ENCODE measurements around the gene MELTF.

Gene MELTF

DNA sequence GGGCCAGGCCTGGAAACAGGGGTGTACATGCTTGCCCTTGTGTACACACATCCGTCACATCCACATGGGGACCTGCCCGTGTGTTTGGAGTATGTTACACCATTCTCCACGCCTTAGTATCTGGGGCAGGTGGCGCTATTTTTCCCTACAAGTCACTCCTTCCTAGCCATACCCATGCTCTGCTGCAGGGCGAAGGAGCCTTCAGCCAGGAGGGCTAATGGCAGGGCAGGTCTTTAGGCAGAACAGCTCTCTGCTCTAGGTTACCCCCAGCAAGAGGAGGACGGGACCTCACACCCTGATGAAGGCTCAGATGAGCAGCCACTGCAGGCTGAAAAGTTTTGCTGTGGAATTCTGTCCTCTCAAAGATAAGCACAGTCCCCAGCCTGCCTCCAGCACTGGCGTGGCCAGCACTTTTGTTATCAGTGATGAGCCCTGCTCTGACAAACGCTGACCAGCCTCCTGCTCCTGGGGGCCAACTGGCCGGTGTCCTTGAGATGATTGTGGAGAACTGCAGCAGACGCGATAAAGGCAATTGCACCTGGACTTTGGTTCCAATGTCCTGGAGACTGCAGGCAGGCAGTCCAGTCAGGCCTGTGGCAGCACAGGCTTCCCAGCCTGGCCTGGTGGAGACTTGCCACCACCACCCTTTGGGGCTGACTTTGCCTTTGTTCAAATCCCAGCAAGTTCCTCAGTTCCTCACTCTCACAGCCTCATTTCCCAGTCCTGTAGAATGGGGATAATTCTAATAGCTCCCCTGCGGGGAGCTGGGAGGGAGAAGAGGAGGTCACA lies 41.2 kb downstream of the MELTF start:
- Histone ChIP-seq H3K9me3 (no peaks in the 10 kb centered on the region), H3K4me3 (no peak overlapping the region), H3K36me3 (replicated peaks) (no peaks in the 10 kb centered on the region), H3K4me1 (no peaks in the 10 kb centered on the region), H3K27me3 (ENCODE audit: low read depth) (no peaks in the 10 kb centered on the region)
- peak in 1 of 2 experiments; percentile 52 for DNase-seq (ENCODE audit: low spot score in 2 of 2)
- in situ Hi-C loops (cut with MboI; ENCODE audit: low sequenced_read_pairs), result no loop called here

DNA sequence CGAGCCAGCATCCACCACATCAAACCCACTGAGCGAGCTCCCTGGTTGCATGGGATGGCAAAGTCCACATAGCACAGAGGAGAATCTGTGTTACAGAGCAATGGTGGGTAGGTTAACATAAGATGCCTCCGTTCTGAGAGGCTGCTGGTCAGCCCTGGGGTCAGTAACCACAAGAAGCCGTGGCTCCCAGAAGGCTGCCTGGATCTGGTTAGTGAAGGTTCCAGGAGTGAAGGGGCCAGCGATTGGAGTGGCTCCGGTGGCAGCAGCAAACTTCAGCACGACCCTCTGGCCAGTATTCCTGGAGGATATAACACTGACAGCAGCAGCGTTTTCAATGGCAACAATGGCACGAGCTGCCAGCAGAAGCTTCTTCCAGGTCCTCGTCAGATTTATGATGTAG lies 42.6 kb downstream of the MELTF start:
- H3K4me1 ChIP-seq, result no peaks in the 10 kb centered on the region
- DNase-seq (ENCODE audit: low spot score in 2 of 2), result peak in 1 of 2 experiments; percentile 4
- no peaks in the 10 kb centered on the region for H3K27me3 ChIP-seq (ENCODE audit: low read depth)
- no peaks in the 10 kb centered on the region for H3K36me3 ChIP-seq (replicated peaks)
- in situ Hi-C loops (cut with MboI; ENCODE audit: low sequenced_read_pairs), result no loop called here
- no peak overlapping the region for H3K4me3 ChIP-seq
- H3K9me3 ChIP-seq, result no peaks in the 10 kb centered on the region

DNA sequence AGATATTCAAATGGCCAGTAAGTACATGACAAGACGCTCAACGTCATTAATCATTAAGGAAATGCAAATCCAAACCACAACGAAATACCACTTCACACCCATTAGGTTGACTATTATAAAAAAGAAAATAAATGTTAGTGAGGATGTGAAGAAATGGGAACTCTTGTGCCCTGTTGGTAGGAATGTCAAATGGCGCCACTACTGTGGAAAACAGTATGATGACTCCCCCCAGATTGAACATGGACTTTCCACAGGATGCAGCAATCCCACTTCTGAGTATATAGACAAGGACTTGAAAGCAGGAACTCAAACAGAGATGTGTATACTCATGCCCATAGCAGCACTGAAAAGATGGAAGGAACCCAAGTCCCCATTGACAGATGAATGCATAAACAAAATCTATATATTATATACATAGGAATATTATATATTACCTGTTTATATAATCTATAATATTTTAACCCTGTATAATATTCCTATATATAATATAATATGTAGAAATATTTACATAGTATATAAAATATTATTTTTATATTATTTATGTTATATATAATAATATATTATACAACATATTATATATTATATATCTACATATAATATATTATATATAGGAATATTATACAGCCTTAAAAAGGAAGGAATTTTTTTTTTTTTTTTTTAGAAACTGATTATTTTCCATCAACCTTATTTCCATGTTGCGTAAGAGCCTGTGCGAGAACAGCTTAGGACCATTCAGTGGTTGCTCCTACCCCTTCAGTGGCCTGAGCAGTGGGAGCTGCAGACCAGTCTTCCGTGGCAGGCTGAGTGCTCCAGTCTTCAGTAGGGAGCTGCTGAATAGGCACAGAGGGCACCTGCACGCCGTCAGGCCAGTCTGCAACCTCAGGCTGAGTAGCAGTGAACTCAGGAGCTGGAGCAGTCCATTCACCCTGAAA lies 43.4 kb downstream of the MELTF start:
- Histone ChIP-seq H3K27me3 (ENCODE audit: low read depth) (no peaks in the 10 kb centered on the region), H3K9me3 (no peaks in the 10 kb centered on the region), H3K36me3 (replicated peaks) (no peaks in the 10 kb centered on the region), H3K4me1 (no peaks in the 10 kb centered on the region), H3K4me3 (no peak overlapping the region)
- in situ Hi-C loops (cut with MboI; ENCODE audit: low sequenced_read_pairs), result no loop called here
- DNase-seq (ENCODE audit: low spot score in 2 of 2), result no peak

DNA sequence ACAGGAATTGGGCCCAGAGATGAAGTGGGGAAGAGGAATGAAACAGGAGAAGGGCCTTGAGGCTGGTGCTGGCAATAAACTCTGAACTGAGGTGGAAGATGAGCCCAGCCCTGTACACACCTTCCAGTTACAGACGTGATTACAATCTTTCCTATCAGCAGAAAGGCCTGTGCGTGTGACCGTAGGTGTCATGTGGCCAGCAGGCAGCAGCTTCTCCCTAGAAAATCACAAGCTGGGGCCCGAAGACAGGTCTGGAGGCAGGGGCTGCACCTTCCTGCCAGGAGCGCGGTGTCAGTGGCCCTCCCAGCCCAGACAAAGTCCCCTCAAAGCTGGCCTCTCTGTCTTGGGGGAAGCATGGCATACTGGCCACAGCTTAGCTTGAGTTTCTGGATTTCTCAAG lies 44.3 kb downstream of the MELTF start:
- H3K4me3 ChIP-seq, result no peak overlapping the region
- in situ Hi-C loops (cut with MboI; ENCODE audit: low sequenced_read_pairs), result no loop called here
- no peaks in the 10 kb centered on the region for H3K9me3 ChIP-seq
- no peaks in the 10 kb centered on the region for H3K27me3 ChIP-seq (ENCODE audit: low read depth)
- no peaks in the 10 kb centered on the region for H3K36me3 ChIP-seq (replicated peaks)
- no peaks in the 10 kb centered on the region for H3K4me1 ChIP-seq
- no peak for DNase-seq (ENCODE audit: low spot score in 2 of 2)

DNA sequence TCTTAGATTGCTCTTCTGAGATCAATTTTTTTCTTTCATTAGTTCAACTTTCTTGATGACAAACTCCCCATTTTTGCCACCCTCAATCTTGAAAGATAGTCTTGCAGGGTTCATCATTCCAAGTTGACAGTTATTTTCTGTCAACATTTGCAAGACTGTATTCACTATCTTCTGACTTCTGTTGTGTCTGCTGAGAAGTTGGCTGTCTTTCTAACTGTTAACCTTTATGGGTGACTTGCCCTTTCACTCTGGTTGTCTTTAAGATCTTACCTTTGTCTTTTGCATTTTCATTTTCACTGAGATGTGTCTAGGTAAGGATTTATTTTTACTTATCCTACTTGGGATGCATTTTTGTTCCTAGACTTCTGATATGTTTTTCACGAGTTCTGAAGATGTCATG lies 46.4 kb downstream of the MELTF start:
- in situ Hi-C loops (cut with MboI; ENCODE audit: low sequenced_read_pairs), result no loop called here
- Histone ChIP-seq H3K36me3 (replicated peaks) (no peaks in the 10 kb centered on the region), H3K4me1 (no peaks in the 10 kb centered on the region), H3K27me3 (ENCODE audit: low read depth) (no peaks in the 10 kb centered on the region), H3K4me3 (no peak overlapping the region), H3K9me3 (no peaks in the 10 kb centered on the region)
- no peak for DNase-seq (ENCODE audit: low spot score in 2 of 2)

DNA sequence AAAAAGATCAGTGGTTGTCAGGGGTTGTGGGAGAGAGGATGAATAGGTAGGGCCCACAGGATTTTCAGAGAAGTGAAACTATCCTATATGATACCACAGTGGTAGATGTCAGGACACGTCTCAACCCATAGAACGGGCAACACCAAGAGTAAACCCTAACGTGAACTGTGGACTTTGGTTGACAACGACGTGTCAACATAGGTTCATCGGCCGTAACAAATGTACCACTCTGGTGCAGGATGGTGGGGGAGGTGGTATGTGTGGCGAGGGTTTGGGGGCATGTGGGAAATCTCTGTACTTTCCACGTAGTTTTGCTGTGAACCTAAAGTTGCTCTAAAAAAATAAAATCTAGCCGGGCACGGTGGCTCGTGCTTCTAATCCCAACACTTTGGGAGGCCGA lies 48.0 kb downstream of the MELTF start:
- no peak for DNase-seq (ENCODE audit: low spot score in 2 of 2)
- no peaks in the 10 kb centered on the region for H3K36me3 ChIP-seq (replicated peaks)
- in situ Hi-C loops (cut with MboI; ENCODE audit: low sequenced_read_pairs), result no loop called here
- no peaks in the 10 kb centered on the region for H3K9me3 ChIP-seq
- no peaks in the 10 kb centered on the region for H3K4me1 ChIP-seq
- no peak overlapping the region for H3K4me3 ChIP-seq
- H3K27me3 ChIP-seq (ENCODE audit: low read depth), result no peaks in the 10 kb centered on the region

DNA sequence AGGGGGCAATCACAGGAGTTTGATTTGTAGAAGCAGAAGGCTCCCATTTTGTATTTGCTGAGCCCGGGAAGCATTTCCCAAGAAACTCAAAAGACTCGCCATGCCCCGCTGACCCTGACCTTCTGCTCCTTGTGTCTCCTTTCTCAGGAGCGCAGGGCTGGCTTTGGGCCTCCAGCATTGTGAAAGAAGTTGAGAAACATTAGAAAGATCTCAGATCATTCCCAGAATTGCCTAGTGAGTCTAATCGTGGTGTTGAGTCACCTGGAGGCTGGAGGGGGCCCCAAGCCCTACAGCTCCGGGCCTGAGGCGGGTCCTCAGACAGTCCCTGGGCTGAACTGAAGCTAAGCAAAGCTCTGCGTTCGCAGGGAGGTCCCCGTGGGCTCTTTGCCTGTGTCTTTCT lies 50.1 kb downstream of the MELTF start:
- no peak for DNase-seq (ENCODE audit: low spot score in 2 of 2)
- no peaks in the 10 kb centered on the region for H3K36me3 ChIP-seq (replicated peaks)
- no peaks in the 10 kb centered on the region for H3K4me1 ChIP-seq
- no peak overlapping the region for H3K4me3 ChIP-seq
- H3K9me3 ChIP-seq, result no peaks in the 10 kb centered on the region
- no peaks in the 10 kb centered on the region for H3K27me3 ChIP-seq (ENCODE audit: low read depth)
- in situ Hi-C loops (cut with MboI; ENCODE audit: low sequenced_read_pairs), result no loop called here

DNA sequence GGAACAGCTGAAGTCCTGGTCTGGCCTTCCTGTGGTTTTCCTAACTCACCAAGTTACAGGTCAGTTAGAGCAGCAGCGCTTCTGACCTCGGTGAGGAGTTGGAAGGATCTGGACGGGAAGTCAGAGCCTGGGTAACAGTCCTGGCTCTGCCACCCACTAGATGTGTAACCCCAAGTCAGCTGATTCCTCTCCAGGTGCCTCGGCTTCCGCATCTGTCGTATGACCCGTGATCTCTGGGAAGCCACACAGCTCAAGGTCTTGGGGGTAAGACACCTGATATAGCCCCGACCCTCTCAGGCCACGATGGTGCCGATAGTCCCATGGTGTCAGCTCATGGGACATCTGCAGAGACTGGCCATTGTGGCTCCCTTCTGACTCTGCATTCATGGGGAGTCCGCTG lies 52.7 kb downstream of the MELTF start:
- no peaks in the 10 kb centered on the region for H3K36me3 ChIP-seq (replicated peaks)
- no peaks in the 10 kb centered on the region for H3K4me1 ChIP-seq
- no peak for DNase-seq (ENCODE audit: low spot score in 2 of 2)
- H3K27me3 ChIP-seq (ENCODE audit: low read depth), result no peaks in the 10 kb centered on the region
- H3K4me3 ChIP-seq, result no peak overlapping the region
- in situ Hi-C loops (cut with MboI; ENCODE audit: low sequenced_read_pairs), result no loop called here
- no peaks in the 10 kb centered on the region for H3K9me3 ChIP-seq

DNA sequence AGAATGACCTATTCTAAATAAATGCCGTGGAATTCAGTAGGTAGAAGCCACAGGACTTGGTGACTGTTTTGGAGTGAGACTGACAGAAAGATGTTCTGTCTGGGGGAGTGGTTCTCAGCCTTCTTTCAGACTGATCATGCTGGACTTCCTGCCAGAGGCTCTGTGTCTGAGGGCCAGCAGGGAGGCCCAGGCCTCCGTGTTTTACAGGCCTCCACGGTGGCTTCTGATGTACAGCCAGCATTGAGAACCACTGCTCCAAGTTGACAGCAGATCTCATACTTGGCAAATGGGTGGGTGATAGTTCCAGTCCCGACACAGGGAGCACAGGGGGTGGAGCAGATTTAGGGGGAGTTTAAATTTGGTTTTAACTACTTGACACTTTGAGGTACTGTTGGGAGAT lies 54.3 kb downstream of the MELTF start:
- no peak for DNase-seq (ENCODE audit: low spot score in 2 of 2)
- H3K9me3 ChIP-seq, result no peaks in the 10 kb centered on the region
- no peak overlapping the region for H3K4me3 ChIP-seq
- H3K27me3 ChIP-seq (ENCODE audit: low read depth), result no peaks in the 10 kb centered on the region
- in situ Hi-C loops (cut with MboI; ENCODE audit: low sequenced_read_pairs), result no loop called here
- no peaks in the 10 kb centered on the region for H3K36me3 ChIP-seq (replicated peaks)
- no peaks in the 10 kb centered on the region for H3K4me1 ChIP-seq

DNA sequence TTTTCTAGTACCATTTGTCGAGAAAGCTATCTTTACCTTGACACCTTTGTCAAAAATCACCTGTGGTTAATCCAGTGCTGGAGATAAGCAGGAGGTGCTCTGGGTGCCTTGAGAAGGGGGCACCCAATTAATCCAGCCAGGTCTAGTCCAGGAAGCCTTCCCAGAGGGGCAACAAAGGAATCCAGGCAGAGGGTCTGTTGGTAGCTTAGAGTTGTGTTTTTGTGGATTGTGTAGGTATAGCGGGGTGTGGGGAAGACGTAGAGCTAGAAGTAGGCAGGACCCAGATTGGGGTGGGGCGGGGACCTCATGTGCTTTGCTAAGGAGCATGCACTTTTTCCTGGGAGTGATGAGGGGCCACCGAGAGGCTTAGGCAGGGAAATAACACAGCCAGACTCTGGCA lies 55.0 kb downstream of the MELTF start:
- H3K4me3 ChIP-seq, result no peak overlapping the region
- H3K4me1 ChIP-seq, result no peaks in the 10 kb centered on the region
- in situ Hi-C loops (cut with MboI; ENCODE audit: low sequenced_read_pairs), result no loop called here
- H3K9me3 ChIP-seq, result no peaks in the 10 kb centered on the region
- no peaks in the 10 kb centered on the region for H3K27me3 ChIP-seq (ENCODE audit: low read depth)
- DNase-seq (ENCODE audit: low spot score in 2 of 2), result no peak
- H3K36me3 ChIP-seq (replicated peaks), result no peaks in the 10 kb centered on the region

DNA sequence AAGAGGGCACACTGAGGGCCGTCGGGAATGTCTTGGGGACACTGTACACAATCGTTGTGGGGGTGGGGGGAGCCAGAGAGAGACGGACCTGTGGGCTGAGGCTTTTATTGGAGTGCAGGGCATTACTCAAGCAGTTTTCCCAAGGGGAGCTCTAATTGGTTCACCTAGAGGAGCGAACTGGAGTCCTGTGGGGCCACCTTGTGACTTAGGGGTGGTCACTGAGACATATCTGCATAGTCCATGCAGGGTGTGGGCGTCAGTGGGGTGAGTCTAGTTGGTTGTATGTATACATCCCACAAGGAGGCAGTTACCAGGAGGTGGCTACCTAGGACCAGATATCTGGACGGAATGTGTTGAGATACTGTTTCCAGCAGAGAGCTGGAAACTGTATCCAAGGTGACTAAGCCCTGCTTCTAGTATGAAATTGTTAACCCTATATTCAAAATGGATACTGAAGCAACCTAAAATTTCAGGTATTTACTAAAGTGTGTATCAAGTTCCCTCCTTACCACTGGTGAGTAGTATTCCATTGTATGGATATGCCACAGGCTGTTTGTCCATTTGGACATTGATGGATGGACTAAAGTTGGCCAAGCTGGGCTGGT lies 58.4 kb downstream of the MELTF start:
- in situ Hi-C loops (cut with MboI; ENCODE audit: low sequenced_read_pairs), result no loop called here
- DNase-seq (ENCODE audit: low spot score in 2 of 2), result no peak
- Histone ChIP-seq H3K9me3 (no peaks in the 10 kb centered on the region), H3K4me3 (no peak overlapping the region), H3K27me3 (ENCODE audit: low read depth) (no peaks in the 10 kb centered on the region), H3K4me1 (peaks cover 5% of the 10 kb centered on the region), H3K36me3 (replicated peaks) (0 out of 2 replicates have a peak, but pooled peaks cover 3% of the 10 kb centered on the region)

DNA sequence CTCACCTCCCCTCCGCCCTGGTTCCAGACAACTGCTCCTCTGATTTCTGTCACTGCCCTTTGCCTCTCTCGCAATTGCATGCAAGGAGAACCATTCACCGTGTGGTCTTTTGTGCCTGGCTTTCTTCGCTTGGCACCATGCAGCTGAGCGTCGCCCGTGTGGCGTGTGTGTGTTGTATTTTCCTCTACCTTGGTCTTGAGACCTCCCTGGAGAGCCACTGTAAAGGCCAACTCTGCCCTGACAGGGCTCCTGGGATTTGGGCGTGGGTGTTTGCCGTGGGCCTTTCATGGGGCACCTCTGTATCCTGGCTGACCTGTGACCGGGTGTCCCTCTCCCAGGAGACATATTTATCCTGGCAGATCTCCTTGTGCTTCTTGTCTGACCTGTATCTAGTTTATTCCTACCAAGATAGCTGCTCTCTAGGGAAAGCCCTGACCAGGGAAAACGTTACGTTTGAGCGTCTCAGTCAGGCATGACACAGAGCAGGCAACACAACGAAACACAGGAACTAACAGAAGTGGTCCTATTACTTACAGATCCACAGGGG lies 59.0 kb downstream of the MELTF start:
- DNase-seq (ENCODE audit: low spot score in 2 of 2), result no peak
- no peaks in the 10 kb centered on the region; the same call in 1 of the 2 replicates for H3K9me3 ChIP-seq
- peaks cover 5% of the 10 kb centered on the region for H3K4me1 ChIP-seq
- H3K4me3 ChIP-seq, result no peak overlapping the region
- H3K27me3 ChIP-seq (ENCODE audit: low read depth), result no peaks in the 10 kb centered on the region
- in situ Hi-C loops (cut with MboI; ENCODE audit: low sequenced_read_pairs), result no loop called here
- 0 out of 2 replicates have a peak, but pooled peaks cover 3% of the 10 kb centered on the region for H3K36me3 ChIP-seq (replicated peaks)

DNA sequence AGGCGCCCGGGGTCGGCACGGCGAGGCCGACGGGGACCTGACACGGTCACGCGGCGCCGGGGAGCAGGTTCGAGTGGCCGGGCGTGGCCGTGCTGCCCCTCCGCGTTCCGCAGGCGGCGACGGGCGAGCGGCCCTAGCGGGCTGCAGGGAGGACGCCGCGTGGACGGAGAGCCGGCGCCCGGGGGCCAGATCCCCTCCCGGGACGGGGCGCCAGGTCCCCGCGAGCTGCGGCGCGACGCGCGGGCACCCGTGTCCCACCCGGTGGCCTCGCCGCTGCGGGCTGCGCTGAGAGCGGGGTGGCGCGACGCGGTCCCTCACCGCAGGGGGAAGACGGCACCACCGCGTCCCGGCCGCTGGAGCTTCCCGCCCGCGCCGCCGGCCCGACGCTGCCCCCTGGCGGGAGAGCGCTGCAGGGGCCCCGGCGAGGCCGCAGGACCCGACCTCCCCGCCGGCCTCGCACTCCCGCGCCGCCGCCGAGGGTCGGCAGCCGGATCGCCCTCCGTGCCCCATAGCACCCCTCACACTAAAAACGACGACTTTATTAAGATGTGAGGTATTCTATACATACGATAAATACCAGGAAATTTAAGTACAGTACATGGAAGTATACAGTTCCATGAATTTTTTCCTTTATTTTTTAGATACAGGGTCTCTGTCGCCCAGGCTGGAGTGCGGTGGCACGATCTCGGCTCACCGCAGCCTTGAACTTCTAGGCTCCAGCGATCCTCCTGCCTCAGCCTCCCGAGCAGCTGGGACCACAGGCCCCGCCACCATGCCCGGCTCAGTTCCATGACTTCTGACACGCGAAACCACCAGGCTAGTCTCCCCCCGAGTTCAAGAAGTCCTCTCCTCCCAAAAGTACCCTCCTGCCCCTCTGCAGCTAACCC lies 59.7 kb downstream of the MELTF start:
- H3K4me1 ChIP-seq, result peaks cover 5% of the 10 kb centered on the region
- H3K36me3 ChIP-seq (replicated peaks), result 0 out of 2 replicates have a peak, but pooled peaks cover 3% of the 10 kb centered on the region
- peak overlapping the region; percentile 45 for H3K4me3 ChIP-seq
- H3K27me3 ChIP-seq (ENCODE audit: low read depth), result no peaks in the 10 kb centered on the region
- no peaks in the 10 kb centered on the region; the same call in 1 of the 2 replicates for H3K9me3 ChIP-seq
- in situ Hi-C loops (cut with MboI; ENCODE audit: low sequenced_read_pairs), result no loop called here
- peak; percentile 60 to 79 for DNase-seq (ENCODE audit: low spot score in 2 of 2)

Data from HAP-1 (cell line).